NCI-H2107 treated with DMSO at 0.1 percent for 48 hours (cell line): ENCODE data around the gene CCN6.

Source experiments
- DNase-seq: peaks from one replicate; lab custom pipeline; 2025; ENCODE audit not compliant: unreplicated experiment; lab: John Stamatoyannopoulos, UW

Gene CCN6

GRCh38 chr6:112114577-112115223 is 60.8 kb downstream of the CCN6 start:
- no peak for DNase-seq

- DNase-seq: no peak
Measured at GRCh38 chr6:112116221-112116620, 62.3 kb downstream of the CCN6 start.

- no peak for DNase-seq
Measured at GRCh38 chr6:112117554-112117953, 63.6 kb downstream of the CCN6 start.

GRCh38 chr6:112118034-112118433 is 64.1 kb downstream of the CCN6 start:
- no peak for DNase-seq
